AG04449 (cell line): Measurements from ENCODE around the gene DTD1.

Source experiments
- CTCF ChIA-PET: fragments of 350-600 bp; formaldehyde crosslinking; extraction: SDS; loops from one replicate; lab custom pipeline; 2021; ENCODE audit warnings: antibody characterized with exemption; lab: Yijun Ruan, JAX
- POLR2A ChIA-PET: fragments of 400-600, 350-600 bp; formaldehyde crosslinking; extraction: SDS; loops from one replicate; lab custom pipeline; 2020; ENCODE audit warnings: antibody characterized with exemption, inconsistent platforms; lab: Yijun Ruan, JAX
- DNase-seq: peaks from one replicate; pipeline ENCODE4 v3.0.0-alpha.2; 2010; ENCODE audit warnings: low read depth, low spot score
- H3K4me3 ChIP-seq: 2 replicates; pipeline ENCODE4 v1.5.1; 2011; ENCODE audit warnings: low read depth, mild to moderate bottlenecking, control low read depth, low read length
- TF ChIP-seq, protein P1 (sequence below): IDR thresholded peaks from one replicate; pipeline ENCODE4 v1.5.1; 2011; ENCODE audit warnings: mild to moderate bottlenecking, moderate library complexity, low read length, control low read depth, inconsistent platforms; ENCODE audit not compliant: insufficient read depth; ENCODE audit errors: missing control alignments

Gene DTD1

DNA sequence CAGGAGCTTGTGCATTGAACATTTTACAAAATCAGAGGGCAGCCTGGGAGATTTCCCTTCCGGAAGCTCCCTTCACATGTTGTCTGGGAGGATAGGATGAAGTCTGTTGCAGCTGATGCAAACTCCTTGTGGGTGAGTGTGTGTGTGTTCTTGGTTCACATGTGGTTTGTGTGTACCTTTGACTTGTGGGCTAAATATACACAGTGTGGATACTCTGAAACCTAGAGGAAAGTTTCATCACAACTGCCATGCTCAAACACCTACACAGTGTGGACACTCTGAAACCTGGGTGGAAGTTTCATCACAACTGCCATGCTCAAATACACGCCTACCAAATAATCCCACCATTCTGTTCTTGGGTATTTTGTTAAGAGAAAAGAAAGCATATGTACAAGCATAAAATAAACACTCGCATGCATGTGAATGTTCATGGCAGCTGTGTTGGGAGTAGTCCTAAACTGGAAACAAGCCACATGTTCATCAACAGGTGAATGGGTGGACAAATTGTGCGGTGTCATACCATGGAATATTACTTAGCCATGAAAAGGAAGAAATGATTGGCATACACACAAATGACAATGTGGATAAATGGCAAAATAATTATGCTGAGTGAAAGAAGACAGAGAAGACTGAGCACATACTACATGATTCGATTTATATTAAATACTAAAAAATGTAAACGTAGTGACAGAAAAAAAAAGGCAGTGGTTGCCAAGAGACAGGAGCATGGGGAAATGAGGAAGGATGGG lies 227.5 kb downstream of the DTD1 start:
- no peak overlapping the region for H3K4me3 ChIP-seq
- TF ChIP-seq, protein P1, sequence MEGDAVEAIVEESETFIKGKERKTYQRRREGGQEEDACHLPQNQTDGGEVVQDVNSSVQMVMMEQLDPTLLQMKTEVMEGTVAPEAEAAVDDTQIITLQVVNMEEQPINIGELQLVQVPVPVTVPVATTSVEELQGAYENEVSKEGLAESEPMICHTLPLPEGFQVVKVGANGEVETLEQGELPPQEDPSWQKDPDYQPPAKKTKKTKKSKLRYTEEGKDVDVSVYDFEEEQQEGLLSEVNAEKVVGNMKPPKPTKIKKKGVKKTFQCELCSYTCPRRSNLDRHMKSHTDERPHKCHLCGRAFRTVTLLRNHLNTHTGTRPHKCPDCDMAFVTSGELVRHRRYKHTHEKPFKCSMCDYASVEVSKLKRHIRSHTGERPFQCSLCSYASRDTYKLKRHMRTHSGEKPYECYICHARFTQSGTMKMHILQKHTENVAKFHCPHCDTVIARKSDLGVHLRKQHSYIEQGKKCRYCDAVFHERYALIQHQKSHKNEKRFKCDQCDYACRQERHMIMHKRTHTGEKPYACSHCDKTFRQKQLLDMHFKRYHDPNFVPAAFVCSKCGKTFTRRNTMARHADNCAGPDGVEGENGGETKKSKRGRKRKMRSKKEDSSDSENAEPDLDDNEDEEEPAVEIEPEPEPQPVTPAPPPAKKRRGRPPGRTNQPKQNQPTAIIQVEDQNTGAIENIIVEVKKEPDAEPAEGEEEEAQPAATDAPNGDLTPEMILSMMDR: no peak
- no peak for DNase-seq
- CTCF ChIA-PET: no interaction called here
- POLR2A ChIA-PET: no interaction called here
